Right hindlimb (tissue), 1 donor: Measurements from ENCODE around the gene POFUT2.

ENCODE experiments used
- DNase-seq: peaks from one replicate; pipeline ENCODE4 v3.0.0-alpha.2; 2018

The POFUT2 gene

GRCh38 chr21:45296638-45297037 lies 8.9 kb upstream of the POFUT2 start:
- no peak for DNase-seq

GRCh38 chr21:45295576-45296365 lies 8.1 kb upstream of the POFUT2 start:
- peak; percentile 19 for DNase-seq

GRCh38 chr21:45294509-45295291 lies 7.0 kb upstream of the POFUT2 start:
- DNase-seq, result peak; percentile 93

- peak; percentile 41 for DNase-seq
Measured at GRCh38 chr21:45293726-45294401, 6.2 kb upstream of the POFUT2 start.

GRCh38 chr21:45293220-45293725 lies 5.6 kb upstream of the POFUT2 start:
- DNase-seq, result peak; percentile 41

GRCh38 chr21:45292399-45293219 lies 4.9 kb upstream of the POFUT2 start:
- peak; percentile 93 for DNase-seq

- peak; percentile 38 for DNase-seq
Measured at GRCh38 chr21:45291613-45292398, 4.1 kb upstream of the POFUT2 start.

GRCh38 chr21:45290948-45291612 lies 3.4 kb upstream of the POFUT2 start:
- DNase-seq, result peak; percentile 42

GRCh38 chr21:45289655-45290515 lies 2.2 kb upstream of the POFUT2 start:
- peak; percentile 12 for DNase-seq

- no peak for DNase-seq
Measured at GRCh38 chr21:45289134-45289533, 1.4 kb upstream of the POFUT2 start.

- peak; percentile 36 for DNase-seq
Measured at GRCh38 chr21:45288441-45288841, 746 bp upstream of the POFUT2 start.

- peak; percentile 59 for DNase-seq
Measured at GRCh38 chr21:45286671-45287437, 841 bp downstream of the POFUT2 start.

- DNase-seq, result no peak
Measured at GRCh38 chr21:45285266-45285931, 2.3 kb downstream of the POFUT2 start.

GRCh38 chr21:45284456-45284741 lies 3.3 kb downstream of the POFUT2 start:
- DNase-seq, result no peak

GRCh38 chr21:45283611-45284455 lies 3.9 kb downstream of the POFUT2 start:
- DNase-seq, result peak; percentile 19

GRCh38 chr21:45283035-45283610 lies 4.6 kb downstream of the POFUT2 start:
- DNase-seq, result peak; percentile 15

- peak; percentile 18 for DNase-seq
Measured at GRCh38 chr21:45282283-45283034, 5.2 kb downstream of the POFUT2 start.
